Endodermal cell (in vitro differentiated cells): Measurements from ENCODE around the gene SDCCAG8. TPM values are rescaled to one million over a fixed set of nuclear protein-coding genes. Genes with fewer than 3 reads are reported as not detected.

Source experiments
- DNase-seq: peaks from one replicate; pipeline ENCODE4 v3.0.0-alpha.2; 2017
- H3K27ac ChIP-seq: 2 replicates; pipeline ENCODE4 v1.5.1; 2013; ENCODE audit warnings: mild to moderate bottlenecking, low read depth, low read length, moderate library complexity
- H3K27me3 ChIP-seq: 2 replicates; pipeline ENCODE4 v1.6.1; 2013; ENCODE audit warnings: mild to moderate bottlenecking, low read length, moderate library complexity; ENCODE audit not compliant: insufficient read depth, control insufficient read depth, poor library complexity, severe bottlenecking
- H3K36me3 ChIP-seq: 2 replicates; pipeline ENCODE4 v1.7.0; 2013; ENCODE audit warnings: mild to moderate bottlenecking, low read length, moderate library complexity; ENCODE audit not compliant: control insufficient read depth, insufficient read depth
- H3K4me1 ChIP-seq: one replicate; pipeline ENCODE4 v1.7.0; 2013; ENCODE audit warnings: low read length; ENCODE audit not compliant: control insufficient read depth, insufficient read depth
- H3K4me3 ChIP-seq: 2 replicates; pipeline ENCODE4 v1.5.1; 2013; ENCODE audit warnings: mild to moderate bottlenecking, low read length, moderate library complexity
- H3K9ac ChIP-seq: 2 replicates; pipeline ENCODE4 v1.6.1; 2013; ENCODE audit warnings: mild to moderate bottlenecking, low read length, moderate library complexity; ENCODE audit not compliant: poor library complexity, severe bottlenecking; ENCODE audit errors: extremely low read depth
- H3K9me3 ChIP-seq: 2 replicates; pipeline ENCODE4 v1.6.1; 2013; ENCODE audit warnings: mild to moderate bottlenecking, low read length, moderate library complexity; ENCODE audit not compliant: control insufficient read depth
- H3K27ac Mint-ChIP-seq: 2 replicates; pipeline ENCODE4 v1.8.0; 2020; ENCODE audit warnings: mixed read lengths
- H3K27me3 Mint-ChIP-seq: 2 replicates; pipeline ENCODE4 v1.8.0; 2021; ENCODE audit warnings: mild to moderate bottlenecking, mixed read lengths; ENCODE audit not compliant: insufficient read depth
- H3K36me3 Mint-ChIP-seq: 2 replicates; pipeline ENCODE4 v1.8.0; 2020; ENCODE audit warnings: low read depth, mixed read lengths
- H3K4me1 Mint-ChIP-seq: 2 replicates; pipeline ENCODE4 v1.8.0; 2020; ENCODE audit warnings: mixed read lengths
- H3K4me3 Mint-ChIP-seq: 2 replicates; pipeline ENCODE4 v1.8.0; 2020; ENCODE audit warnings: mild to moderate bottlenecking, moderate library complexity, mixed read lengths
- H3K9me3 Mint-ChIP-seq: 2 replicates; pipeline ENCODE4 v1.8.0; 2020; ENCODE audit warnings: mild to moderate bottlenecking, mixed read lengths
- WGBS, 2 experiments: methylation state at CpG; one replicate each; pipeline versions ENCODE4 v1.1.5 to v1.1.7; 2013; ENCODE audit warnings: missing lambda C conversion rate in 2 of 2, mixed read lengths in 1 of 2; ENCODE audit not compliant: insufficient coverage in 1 of 2, insufficient read length in 1 of 2; 5-methylcytosine and 5-hydroxymethylcytosine counted together
- total RNA-seq, 2 donors: library from RNA; stranded (reverse); fragmentation: NEBNext Ultra II Directional in 1 of 2; extraction: Animal tissue kit (Norgen Biotek cat#: 25700) in 1 of 2; gene quantifications; 2 replicates in 1 of 2; 3 replicates in 1 of 2; pipeline ENCODE4 v1.2.1, GENCODE V29; 2021
- TF ChIP-seq, protein P1 (sequence below): fragments of 200-600 bp; sonication (generic); conservative IDR thresholded peaks from 2 replicates; pipeline ENCODE4 v1.5.0; 2021; ENCODE audit warnings: antibody characterized with exemption, mild to moderate bottlenecking

Gene SDCCAG8
- total RNA-seq, 2 donors from 2014 or later, result 19.8 to 27.5 TPM

DNA sequence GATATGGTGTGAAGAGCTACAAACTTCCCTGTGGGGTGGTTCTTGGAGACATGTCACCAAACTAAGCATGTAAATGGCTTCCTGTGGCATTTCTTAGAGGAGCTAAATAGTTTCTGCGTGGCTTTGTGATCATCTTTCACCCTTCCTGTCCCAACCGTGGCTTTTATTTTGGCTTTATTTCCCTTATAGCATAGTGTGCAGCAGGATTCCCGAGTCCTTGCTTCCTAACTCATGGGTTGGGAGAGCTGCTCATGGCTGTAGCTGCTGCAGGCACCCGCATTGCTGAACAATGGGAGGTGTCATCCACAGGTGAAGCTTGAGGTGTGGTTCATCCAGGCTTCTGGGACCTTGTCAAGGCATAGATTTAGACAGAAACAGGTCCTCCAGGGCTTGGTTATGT is 192.0 kb downstream of the SDCCAG8 start:
- H3K4me1 ChIP-seq, result no peaks in the 10 kb centered on the region
- Mint-ChIP-seq H3K9me3 (no peaks in the 10 kb centered on the region), H3K4me1 (no peaks in the 10 kb centered on the region), H3K27ac (no peak overlapping the region), H3K4me3 (no peak overlapping the region), H3K36me3 (no peaks in the 10 kb centered on the region), H3K27me3 (no peaks in the 10 kb centered on the region)
- no peaks in the 10 kb centered on the region for H3K36me3 ChIP-seq
- no peak overlapping the region for H3K4me3 ChIP-seq
- H3K9me3 ChIP-seq, result no peaks in the 10 kb centered on the region
- no peak overlapping the region for H3K27ac ChIP-seq
- 75 to 85% methylated on average over 3 to 4 of the region's 4 CpGs for WGBS, 2 experiments
- no peaks in the 10 kb centered on the region for H3K27me3 ChIP-seq
- H3K9ac ChIP-seq, result no peak overlapping the region
- TF ChIP-seq, protein P1, sequence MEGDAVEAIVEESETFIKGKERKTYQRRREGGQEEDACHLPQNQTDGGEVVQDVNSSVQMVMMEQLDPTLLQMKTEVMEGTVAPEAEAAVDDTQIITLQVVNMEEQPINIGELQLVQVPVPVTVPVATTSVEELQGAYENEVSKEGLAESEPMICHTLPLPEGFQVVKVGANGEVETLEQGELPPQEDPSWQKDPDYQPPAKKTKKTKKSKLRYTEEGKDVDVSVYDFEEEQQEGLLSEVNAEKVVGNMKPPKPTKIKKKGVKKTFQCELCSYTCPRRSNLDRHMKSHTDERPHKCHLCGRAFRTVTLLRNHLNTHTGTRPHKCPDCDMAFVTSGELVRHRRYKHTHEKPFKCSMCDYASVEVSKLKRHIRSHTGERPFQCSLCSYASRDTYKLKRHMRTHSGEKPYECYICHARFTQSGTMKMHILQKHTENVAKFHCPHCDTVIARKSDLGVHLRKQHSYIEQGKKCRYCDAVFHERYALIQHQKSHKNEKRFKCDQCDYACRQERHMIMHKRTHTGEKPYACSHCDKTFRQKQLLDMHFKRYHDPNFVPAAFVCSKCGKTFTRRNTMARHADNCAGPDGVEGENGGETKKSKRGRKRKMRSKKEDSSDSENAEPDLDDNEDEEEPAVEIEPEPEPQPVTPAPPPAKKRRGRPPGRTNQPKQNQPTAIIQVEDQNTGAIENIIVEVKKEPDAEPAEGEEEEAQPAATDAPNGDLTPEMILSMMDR, result no peak
- DNase-seq, result no peak

DNA sequence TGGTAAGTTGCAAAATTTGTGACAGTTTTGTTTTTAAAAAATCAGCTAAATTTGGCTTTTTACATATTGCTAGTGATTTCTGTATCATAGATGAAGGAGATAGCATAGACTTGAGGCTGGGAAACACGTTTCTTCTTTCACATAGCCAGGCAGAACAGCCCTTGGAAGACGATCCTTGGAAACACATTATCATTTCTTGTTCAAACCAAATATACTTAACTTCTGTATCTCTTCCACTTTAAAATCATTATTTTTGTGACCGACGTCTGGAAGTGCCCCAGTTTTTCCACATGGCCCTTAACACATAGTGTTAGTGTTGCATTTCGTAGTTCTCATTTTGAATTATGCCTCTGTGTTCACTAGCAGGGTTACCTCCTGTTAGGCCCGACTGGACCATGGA is 193.5 kb downstream of the SDCCAG8 start:
- Histone ChIP-seq H3K27me3 (no peaks in the 10 kb centered on the region), H3K9me3 (no peaks in the 10 kb centered on the region), H3K27ac (no peak overlapping the region), H3K36me3 (no peaks in the 10 kb centered on the region), H3K4me1 (no peaks in the 10 kb centered on the region), H3K9ac (no peak overlapping the region), H3K4me3 (no peak overlapping the region)
- no peaks in the 10 kb centered on the region for H3K4me1 Mint-ChIP-seq
- DNase-seq, result no peak
- no peaks in the 10 kb centered on the region for H3K36me3 Mint-ChIP-seq
- H3K4me3 Mint-ChIP-seq, result no peak overlapping the region
- H3K27me3 Mint-ChIP-seq, result no peaks in the 10 kb centered on the region
- H3K27ac Mint-ChIP-seq, result no peak overlapping the region
- WGBS, 2 experiments, result 89 to 92% methylated on average over 4 to 6 of the region's 6 CpGs
- no peaks in the 10 kb centered on the region for H3K9me3 Mint-ChIP-seq
- TF ChIP-seq, protein P1, result no peak

DNA sequence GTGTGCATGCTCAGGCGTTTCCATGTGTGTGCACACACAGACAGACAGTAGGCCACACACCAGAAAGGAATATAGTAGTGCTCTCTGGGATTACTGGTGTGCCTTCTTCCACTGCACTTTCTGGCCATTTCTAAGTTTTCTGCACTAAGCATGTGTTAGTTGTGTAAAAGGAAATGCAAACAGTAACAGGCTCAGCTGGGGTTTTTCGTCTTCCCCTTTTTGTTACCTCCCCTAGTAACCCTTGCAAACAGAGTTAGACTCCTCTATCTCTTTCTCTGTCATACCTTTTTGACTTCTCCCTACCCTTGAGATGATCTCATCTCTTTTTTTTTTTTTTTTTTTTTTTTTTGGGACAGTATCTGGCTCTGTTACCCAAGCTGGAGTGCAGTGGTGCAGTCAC is 196.3 kb downstream of the SDCCAG8 start:
- Histone ChIP-seq H3K27ac (no peak overlapping the region), H3K4me1 (no peaks in the 10 kb centered on the region), H3K4me3 (no peak overlapping the region), H3K9me3 (no peaks in the 10 kb centered on the region), H3K36me3 (no peaks in the 10 kb centered on the region), H3K27me3 (no peaks in the 10 kb centered on the region), H3K9ac (no peak overlapping the region)
- Mint-ChIP-seq H3K27me3 (no peaks in the 10 kb centered on the region), H3K4me1 (no peaks in the 10 kb centered on the region), H3K27ac (no peak overlapping the region), H3K9me3 (no peaks in the 10 kb centered on the region), H3K4me3 (no peak overlapping the region), H3K36me3 (no peaks in the 10 kb centered on the region)
- 88% methylated on average over 2 of the region's 2 CpGs; no CpG with 5 or more reads in 1 of the 2 experiments for WGBS, 2 experiments
- TF ChIP-seq, protein P1, result no peak
- no peak for DNase-seq
